PC-3 (cell line): ENCODE data around the gene CEP170B. TPM values are rescaled to one million over a fixed set of nuclear protein-coding genes. Genes with fewer than 3 reads are reported as not detected.
"Not testable (repeated sequence)": the region's sequence is repeated elsewhere in the genome, so short reads cannot be mapped to it uniquely, and the experiment has no call there.

ENCODE experiments used
- ATAC-seq: fragments of 200-7000 bp; cut with Tn5 transposase; 2 replicates; pipeline ENCODE4 v1.9.1; 2020; ENCODE audit warnings: mild to moderate bottlenecking, moderate library complexity
- BruUV-seq: library from RNA; stranded (reverse); fragments of 400-500 nt; replicated peaks from 2 replicates; lab custom pipeline; 2021; lab: Mats Ljungman, UMichigan
- CTCF ChIA-PET: fragments of 300-600 bp; sonication (Branson Sonifier 250); formaldehyde crosslinking; loops from one replicate; lab custom pipeline; 2022; ENCODE audit warnings: antibody characterized with exemption; lab: Charles Lee
- POLR2A ChIA-PET: fragments of 300-600 bp; sonication (Branson Sonifier 250); formaldehyde crosslinking; loops from one replicate; lab custom pipeline; 2022; ENCODE audit warnings: antibody characterized with exemption; ENCODE audit not compliant: unreplicated experiment; lab: Charles Lee
- DNase-seq: peaks from one replicate; pipeline ENCODE4 v3.0.0-alpha.2; 2015
- H2AFZ ChIP-seq: fragments of 300-600 bp; sonication (generic); 2 replicates; pipeline ENCODE4 v1.6.0; 2016; ENCODE audit warnings: antibody characterized with exemption, low read length
- H3F3A ChIP-seq: fragments of 300-600 bp; sonication (generic); one replicate; pipeline ENCODE4 v1.6.0; 2017; ENCODE audit warnings: antibody characterized with exemption, low read length, control low read depth, mild to moderate bottlenecking; ENCODE audit not compliant: unreplicated experiment
- H3K27ac ChIP-seq: fragments of 300-600 bp; sonication (generic); 2 replicates; pipeline ENCODE4 v1.5.1; 2016; ENCODE audit warnings: mild to moderate bottlenecking, low read length
- H3K27me3 ChIP-seq: fragments of 300-600 bp; sonication (generic); 2 replicates; pipeline ENCODE4 v1.6.1; 2016; ENCODE audit warnings: low read length, mixed read lengths
- H3K36me3 ChIP-seq: fragments of 300-600 bp; sonication (generic); 2 replicates; pipeline ENCODE4 v1.6.1; 2016; ENCODE audit warnings: low read depth, mixed run types, low read length, mixed read lengths
- H3K4me1 ChIP-seq: fragments of 300-600 bp; sonication (generic); 2 replicates; pipeline ENCODE4 v1.5.1; 2016; ENCODE audit warnings: low read length; ENCODE audit not compliant: insufficient read depth
- H3K4me2 ChIP-seq: fragments of 300-600 bp; sonication (generic); 2 replicates; pipeline ENCODE4 v1.6.0; 2016; ENCODE audit warnings: low read length
- H3K4me3 ChIP-seq: fragments of 300-600 bp; sonication (generic); 2 replicates; pipeline ENCODE4 v1.5.1; 2016; ENCODE audit warnings: mild to moderate bottlenecking, low read length, mixed read lengths
- H3K79me2 ChIP-seq: fragments of 300-600 bp; sonication (generic); 2 replicates; pipeline ENCODE4 v1.6.1; 2017; ENCODE audit warnings: low read length, mixed read lengths
- H3K9ac ChIP-seq: fragments of 300-600 bp; sonication (generic); 2 replicates; pipeline ENCODE4 v1.6.0; 2016; ENCODE audit warnings: mild to moderate bottlenecking, low read length
- H3K9me2 ChIP-seq: fragments of 300-600 bp; sonication (generic); replicated peaks from 2 replicates; pipeline ENCODE4 v1.6.1; 2016; ENCODE audit warnings: mixed run types, low read length, mixed read lengths
- H3K9me3 ChIP-seq: fragments of 300-600 bp; sonication (generic); 2 replicates; pipeline ENCODE4 v1.6.1; 2016; ENCODE audit warnings: low read length, mixed read lengths
- H4K20me1 ChIP-seq: fragments of 300-600 bp; sonication (generic); 2 replicates; pipeline ENCODE4 v1.6.1; 2016; ENCODE audit warnings: low read length, mixed read lengths
- EZH2 ChIP-seq: fragments of 300-600 bp; sonication (generic); IDR thresholded peaks from one replicate; pipeline ENCODE4 v1.6.1; 2017; ENCODE audit warnings: antibody characterized with exemption, mild to moderate bottlenecking, low read length; ENCODE audit not compliant: unreplicated experiment
- EZH2phosphoT487 ChIP-seq: fragments of 300-600 bp; sonication (generic); IDR thresholded peaks from 2 replicates; pipeline ENCODE4 v1.6.1; 2018; ENCODE audit warnings: mild to moderate bottlenecking, antibody characterized with exemption, low read length, borderline replicate concordance
- intact Hi-C: fragments of 100-400 bp; cut with micrococcal nuclease; formaldehyde crosslinking; loops from 2 replicates; pipeline ENCODE4 v1.9.0; 2023
- total RNA-seq: library from RNA; depleted of rRNA; stranded (reverse); fragments of >200 nt; gene quantifications from 2 replicates; pipeline ENCODE4 v1.2.3, GENCODE V29; 2014
- TF ChIP-seq, protein P1 (sequence below): fragments of 300-600 bp; sonication (generic); conservative IDR thresholded peaks from 2 replicates; pipeline ENCODE4 v1.5.1; 2017; ENCODE audit warnings: antibody characterized with exemption, low read depth, mild to moderate bottlenecking, low read length

CEP170B gene
- total RNA-seq, 1 experiment from 2014 or later: 33.2 TPM

DNA sequence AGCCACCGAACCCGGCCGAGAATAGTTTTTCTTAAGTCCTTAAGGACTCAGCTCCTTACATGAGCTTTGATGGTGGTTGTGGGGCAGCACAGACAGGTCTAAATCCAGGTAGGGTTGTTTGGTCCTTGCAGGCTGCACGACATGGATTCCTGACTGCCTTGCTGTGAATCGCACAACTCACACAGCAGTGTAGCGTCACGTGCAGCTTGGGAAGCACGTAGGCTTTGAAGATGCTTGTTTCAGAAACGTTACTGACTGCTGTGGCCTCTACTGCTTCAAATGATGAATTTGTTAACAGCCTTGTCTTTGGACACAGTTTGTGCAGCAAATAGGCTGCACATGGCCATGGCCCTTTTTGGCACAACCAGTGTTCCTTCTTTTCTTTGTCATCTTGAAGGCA lies 34.3 kb upstream of the CEP170B start:
- ChIA-PET POLR2A (no interaction called here), CTCF (no interaction called here)
- ATAC-seq (no peak), DNase-seq (no peak)
- Histone ChIP-seq H3K36me3 (no peaks in the 10 kb centered on the region), H3F3A (no peaks in the 10 kb centered on the region), H3K79me2 (no peaks in the 10 kb centered on the region), H3K4me3 (no peak overlapping the region), H3K9me2 (no peaks in the 10 kb centered on the region), H4K20me1 (no peaks in the 10 kb centered on the region), H3K4me2 (no peak overlapping the region), H3K27me3 (no peaks in the 10 kb centered on the region), H2AFZ (no peak overlapping the region), H3K9me3 (no peaks in the 10 kb centered on the region), H3K27ac (no peak overlapping the region), H3K9ac (no peak overlapping the region), H3K4me1 (peaks cover 10% of the 10 kb centered on the region)
- TF ChIP-seq, protein P1, sequence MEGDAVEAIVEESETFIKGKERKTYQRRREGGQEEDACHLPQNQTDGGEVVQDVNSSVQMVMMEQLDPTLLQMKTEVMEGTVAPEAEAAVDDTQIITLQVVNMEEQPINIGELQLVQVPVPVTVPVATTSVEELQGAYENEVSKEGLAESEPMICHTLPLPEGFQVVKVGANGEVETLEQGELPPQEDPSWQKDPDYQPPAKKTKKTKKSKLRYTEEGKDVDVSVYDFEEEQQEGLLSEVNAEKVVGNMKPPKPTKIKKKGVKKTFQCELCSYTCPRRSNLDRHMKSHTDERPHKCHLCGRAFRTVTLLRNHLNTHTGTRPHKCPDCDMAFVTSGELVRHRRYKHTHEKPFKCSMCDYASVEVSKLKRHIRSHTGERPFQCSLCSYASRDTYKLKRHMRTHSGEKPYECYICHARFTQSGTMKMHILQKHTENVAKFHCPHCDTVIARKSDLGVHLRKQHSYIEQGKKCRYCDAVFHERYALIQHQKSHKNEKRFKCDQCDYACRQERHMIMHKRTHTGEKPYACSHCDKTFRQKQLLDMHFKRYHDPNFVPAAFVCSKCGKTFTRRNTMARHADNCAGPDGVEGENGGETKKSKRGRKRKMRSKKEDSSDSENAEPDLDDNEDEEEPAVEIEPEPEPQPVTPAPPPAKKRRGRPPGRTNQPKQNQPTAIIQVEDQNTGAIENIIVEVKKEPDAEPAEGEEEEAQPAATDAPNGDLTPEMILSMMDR: no peak
- TF ChIP-seq EZH2 (no peak), EZH2phosphoT487 (no peak)
- BruUV-seq: no TSS peak
- intact Hi-C loops: no loop called here

DNA sequence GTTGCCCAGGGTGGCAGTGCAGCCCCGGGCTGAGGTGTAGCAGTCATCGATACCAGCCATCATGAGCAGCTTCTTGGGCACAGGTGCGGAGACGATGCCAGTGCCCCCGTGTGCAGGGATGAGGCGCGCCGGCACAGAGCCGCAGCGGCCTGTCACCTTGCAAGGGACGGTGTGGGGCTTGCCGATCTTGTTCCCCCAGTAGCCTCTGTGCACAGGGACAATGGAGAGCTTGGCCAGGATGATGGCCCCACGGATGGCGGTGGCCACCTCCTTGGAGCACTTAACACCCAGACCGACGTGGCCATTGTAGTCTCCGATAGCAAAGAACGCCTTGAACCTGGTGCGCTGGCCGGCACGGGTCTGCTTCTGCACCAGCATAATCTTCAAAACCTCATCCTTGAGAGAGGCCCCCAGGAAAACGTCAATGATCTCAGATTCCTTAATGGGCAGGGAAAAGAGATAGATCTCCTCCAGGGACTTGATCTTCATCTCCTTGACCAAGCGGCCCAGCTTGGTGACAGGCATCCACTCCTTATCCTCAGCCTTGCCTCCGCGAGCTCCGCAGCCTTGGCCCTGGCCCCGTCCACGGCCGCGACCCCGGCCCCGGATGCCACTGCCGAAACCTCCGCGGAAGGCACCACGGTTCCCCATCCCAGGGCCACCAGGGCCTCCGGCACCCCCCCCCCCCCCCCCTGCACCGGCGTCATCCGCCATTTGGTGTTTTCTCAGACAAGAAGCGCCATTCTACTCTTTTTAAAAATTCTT lies 28.7 kb upstream of the CEP170B start:
- H3K4me1 ChIP-seq, intact Hi-C loops, ATAC-seq, POLR2A ChIA-PET, H3K36me3 ChIP-seq, CTCF ChIA-PET, BruUV-seq, H3K27ac ChIP-seq, H3K4me3 ChIP-seq, H4K20me1 ChIP-seq, H3K79me2 ChIP-seq, H2AFZ ChIP-seq, H3K9ac ChIP-seq, H3K9me2 ChIP-seq, H3K27me3 ChIP-seq, DNase-seq, H3K9me3 ChIP-seq, H3K4me2 ChIP-seq, H3F3A ChIP-seq: not testable (repeated sequence)

DNA sequence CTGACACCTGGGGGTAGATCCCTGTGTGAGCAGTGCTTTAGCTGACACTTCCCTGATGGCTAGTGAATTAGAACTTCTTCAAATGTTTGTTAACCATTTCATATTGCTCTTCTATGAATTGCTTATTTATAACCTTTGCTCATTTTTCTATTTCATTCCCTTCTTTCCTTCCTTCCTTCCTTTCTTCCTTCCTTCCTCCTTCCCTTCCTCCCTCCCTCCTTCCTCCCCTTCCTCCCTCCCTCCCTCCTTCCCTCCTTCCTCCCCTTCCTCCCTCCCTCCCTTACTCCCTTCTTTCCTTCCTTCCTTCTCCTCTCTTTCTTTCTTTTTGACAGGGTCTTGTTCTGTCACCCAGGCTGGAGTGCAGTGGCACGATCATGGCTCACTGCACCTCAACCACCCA lies 23.3 kb upstream of the CEP170B start:
- intact Hi-C loops: no loop called here
- H3K36me3 ChIP-seq: no peaks in the 10 kb centered on the region
- no peak overlapping the region for H3K9ac ChIP-seq
- no TSS peak for BruUV-seq
- DNase-seq (no peak), ATAC-seq (no peak)
- CTCF ChIA-PET: interaction anchor here (0.6 kb wide), 1 partner anchor 73 kb away, joined by 3 read pairs; no protein-coding TSS in a partner anchor
- TF ChIP-seq EZH2 (no peak), EZH2phosphoT487 (no peak)
- TF ChIP-seq, protein P1: no peak
- POLR2A ChIA-PET: no interaction called here
- no peaks in the 10 kb centered on the region for H3K79me2 ChIP-seq
- no peaks in the 10 kb centered on the region for H3K9me3 ChIP-seq
- no peak overlapping the region for H3K4me3 ChIP-seq
- H3K9me2 ChIP-seq: no peaks in the 10 kb centered on the region
- no peaks in the 10 kb centered on the region for H3F3A ChIP-seq
- no peaks in the 10 kb centered on the region for H4K20me1 ChIP-seq
- no peak overlapping the region for H3K27ac ChIP-seq
- peaks cover 32% of the 10 kb centered on the region for H3K27me3 ChIP-seq
- no peaks in the 10 kb centered on the region for H3K4me1 ChIP-seq
- H3K4me2 ChIP-seq: no peak overlapping the region
- H2AFZ ChIP-seq: no peak overlapping the region
